Measurements from ENCODE around the gene KCNE3.

Gene KCNE3

DNA sequence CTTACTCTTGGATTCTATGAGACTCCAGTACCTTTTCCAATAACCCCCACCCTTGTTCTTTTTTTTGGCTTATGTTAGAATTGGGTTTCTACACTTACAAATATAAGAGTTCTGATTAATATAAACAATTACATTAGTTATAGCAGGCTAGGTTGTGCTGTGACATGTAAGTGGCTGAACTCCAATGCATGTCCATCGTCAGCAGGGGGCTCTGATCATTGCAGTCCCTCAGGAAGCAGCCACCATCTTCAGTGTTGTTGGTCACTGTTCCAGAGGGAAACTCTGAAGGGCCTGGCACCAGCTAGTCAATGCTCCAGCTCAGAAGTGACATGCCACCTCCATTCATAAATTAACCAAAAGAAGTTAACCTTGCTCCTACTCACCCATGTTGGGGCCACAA, 20.5 kb upstream of the KCNE3 start:
- ChIA-PET POLR2A (no interaction called here), CTCF (interaction anchor here (0.7 to 1.1 kb wide), 2 partner anchors 85 to 238 kb away, joined by 3 read pairs; no protein-coding TSS in a partner anchor)
- no peak for DNase-seq (ENCODE audit: low read depth, low spot score)
- no peak overlapping the region for H3K4me3 ChIP-seq (ENCODE audit: low read depth, low read length)
- TF ChIP-seq, protein P1, sequence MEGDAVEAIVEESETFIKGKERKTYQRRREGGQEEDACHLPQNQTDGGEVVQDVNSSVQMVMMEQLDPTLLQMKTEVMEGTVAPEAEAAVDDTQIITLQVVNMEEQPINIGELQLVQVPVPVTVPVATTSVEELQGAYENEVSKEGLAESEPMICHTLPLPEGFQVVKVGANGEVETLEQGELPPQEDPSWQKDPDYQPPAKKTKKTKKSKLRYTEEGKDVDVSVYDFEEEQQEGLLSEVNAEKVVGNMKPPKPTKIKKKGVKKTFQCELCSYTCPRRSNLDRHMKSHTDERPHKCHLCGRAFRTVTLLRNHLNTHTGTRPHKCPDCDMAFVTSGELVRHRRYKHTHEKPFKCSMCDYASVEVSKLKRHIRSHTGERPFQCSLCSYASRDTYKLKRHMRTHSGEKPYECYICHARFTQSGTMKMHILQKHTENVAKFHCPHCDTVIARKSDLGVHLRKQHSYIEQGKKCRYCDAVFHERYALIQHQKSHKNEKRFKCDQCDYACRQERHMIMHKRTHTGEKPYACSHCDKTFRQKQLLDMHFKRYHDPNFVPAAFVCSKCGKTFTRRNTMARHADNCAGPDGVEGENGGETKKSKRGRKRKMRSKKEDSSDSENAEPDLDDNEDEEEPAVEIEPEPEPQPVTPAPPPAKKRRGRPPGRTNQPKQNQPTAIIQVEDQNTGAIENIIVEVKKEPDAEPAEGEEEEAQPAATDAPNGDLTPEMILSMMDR (IDR thresholded peaks at IDR 0.05; ENCODE audit: insufficient read depth, low read length, missing control alignments): peak; percentile 7

DNA sequence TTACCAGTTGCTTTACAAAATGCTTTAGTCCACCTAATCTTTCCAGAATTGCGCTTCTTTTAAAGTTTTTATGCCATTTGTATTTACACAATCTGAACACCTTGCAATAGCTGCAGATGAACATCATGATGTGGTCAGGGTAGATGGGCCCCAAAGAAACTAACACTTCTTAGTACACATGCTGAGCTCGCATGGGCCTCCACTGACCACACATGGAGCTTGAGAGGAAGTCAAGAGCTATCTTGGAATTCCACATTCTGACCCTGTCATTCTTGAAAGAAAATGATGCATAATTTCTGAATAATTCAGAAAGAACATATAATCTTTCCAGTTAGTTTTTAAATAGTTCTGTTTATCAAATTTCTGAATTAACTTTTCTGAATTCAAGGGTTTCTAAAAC, 18.5 kb upstream of the KCNE3 start:
- no peak overlapping the region for H3K4me3 ChIP-seq (ENCODE audit: low read depth, low read length)
- POLR2A ChIA-PET: no interaction called here
- CTCF ChIA-PET: interaction anchor here (1.5 kb wide), 1 partner anchor 85 kb away, joined by 4 read pairs; no protein-coding TSS in a partner anchor
- no peak for DNase-seq (ENCODE audit: low read depth, low spot score)
- TF ChIP-seq, protein P1 (IDR thresholded peaks at IDR 0.05; ENCODE audit: insufficient read depth, low read length, missing control alignments): no peak

DNA sequence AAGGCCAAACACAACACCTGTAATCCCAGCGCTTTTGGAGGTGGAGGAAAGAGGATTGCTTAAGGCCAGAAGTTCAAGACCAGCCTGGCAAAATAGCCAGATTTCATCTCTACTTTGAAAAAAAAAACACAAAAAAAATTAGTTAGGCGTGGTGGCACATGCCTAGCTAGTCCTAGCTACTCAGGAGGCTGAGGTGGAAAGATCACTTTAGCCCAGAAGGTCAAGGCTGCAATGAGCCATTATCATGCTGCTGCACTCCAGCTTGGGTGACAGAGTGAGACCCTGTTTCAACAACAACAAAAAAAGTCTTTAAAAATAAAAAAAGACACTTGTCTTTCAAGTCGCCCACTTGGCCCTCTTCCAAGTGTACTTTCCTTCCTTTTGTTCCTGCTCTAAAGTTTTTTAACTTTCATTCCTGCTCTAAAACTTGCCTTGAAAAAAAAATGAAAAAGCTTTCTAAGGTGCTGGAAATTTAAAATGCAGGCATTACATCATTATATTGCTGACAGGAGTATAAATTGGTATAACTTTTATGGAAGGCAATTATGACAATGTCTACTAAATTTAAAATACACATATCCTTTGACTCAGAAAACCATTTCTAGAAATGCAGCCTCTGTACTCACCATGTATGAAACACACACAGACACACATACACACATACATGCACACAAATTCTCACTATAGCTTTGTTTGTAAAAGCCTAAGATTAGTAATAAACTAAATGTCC, 13.5 kb upstream of the KCNE3 start:
- POLR2A ChIA-PET: no interaction called here

DNA sequence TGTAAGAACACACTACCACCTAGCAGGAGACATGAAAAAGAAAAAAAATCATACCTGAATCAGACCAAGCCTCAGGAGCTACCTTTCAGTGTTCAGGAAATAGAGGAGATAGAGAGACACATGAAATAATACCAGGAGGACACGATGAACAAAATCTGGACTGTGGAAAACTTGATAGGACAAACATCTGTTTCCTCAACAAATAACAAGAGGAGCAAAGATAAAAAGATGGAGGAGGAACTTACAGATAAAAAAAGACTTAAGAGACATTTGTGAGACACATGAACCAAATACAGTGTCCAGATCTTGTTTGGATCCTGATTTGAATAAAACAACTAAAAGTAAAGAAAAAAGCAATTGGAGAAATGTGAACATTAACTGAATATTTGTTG, 12.4 kb upstream of the KCNE3 start:
- DNase-seq (ENCODE audit: low read depth, low spot score): no peak
- TF ChIP-seq, protein P1 (IDR thresholded peaks at IDR 0.05; ENCODE audit: insufficient read depth, low read length, missing control alignments): no peak
- ChIA-PET POLR2A (no interaction called here), CTCF (interaction anchor here (0.6 to 1.3 kb wide), 3 partner anchors 32 to 247 kb away, joined by 3 to 6 read pairs (median 3); no protein-coding TSS in a partner anchor)
- no peak overlapping the region for H3K4me3 ChIP-seq (ENCODE audit: low read depth, low read length)

More for the DNA sequence above, 13.5 kb upstream of the KCNE3 start:
- no peak overlapping the region for H3K4me3 ChIP-seq (ENCODE audit: low read depth, low read length)
- CTCF ChIA-PET: no interaction called here
- no peak for DNase-seq (ENCODE audit: low read depth, low spot score)
- TF ChIP-seq, protein P1 (IDR thresholded peaks at IDR 0.05; ENCODE audit: insufficient read depth, low read length, missing control alignments): no peak

DNA sequence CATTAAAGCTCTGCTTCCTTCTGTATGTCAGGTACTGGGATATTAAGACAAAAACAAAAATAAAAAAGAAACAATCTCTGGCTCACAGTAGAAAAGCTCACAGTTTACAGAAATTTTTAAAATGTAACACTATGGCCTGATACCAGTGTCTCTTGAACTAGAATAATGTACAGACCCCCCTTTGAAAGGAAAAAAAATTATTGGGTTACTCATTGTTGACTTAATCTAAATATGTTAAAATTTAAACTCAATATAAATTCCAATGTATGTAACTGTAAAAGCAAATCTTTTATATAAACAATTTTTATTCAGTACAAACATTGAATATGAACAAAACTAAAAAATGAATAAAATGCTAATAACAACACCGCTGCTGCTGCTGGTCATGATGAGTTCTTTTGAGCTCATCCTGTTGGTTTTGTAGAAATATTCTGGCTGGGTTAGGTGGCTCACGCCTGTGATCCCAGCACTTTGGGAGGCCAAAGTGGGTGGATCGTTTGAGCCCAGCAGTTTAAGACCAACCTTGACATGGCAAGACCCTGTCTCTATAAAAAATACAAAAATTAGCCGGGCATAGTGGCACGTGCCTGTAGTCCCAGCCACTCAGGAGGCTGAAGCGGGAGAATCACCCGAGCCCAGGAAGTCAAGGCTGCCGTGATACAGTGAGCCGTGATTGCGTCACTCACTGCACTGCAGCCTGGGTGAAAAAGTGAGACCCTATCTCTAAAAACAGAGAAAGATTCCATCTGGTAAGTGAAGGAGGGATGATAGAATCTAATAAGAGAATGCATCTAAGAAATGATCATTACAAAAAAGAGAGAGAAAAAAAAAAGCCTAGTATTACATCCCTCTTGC, 11.8 kb upstream of the KCNE3 start:
- no peak for DNase-seq (ENCODE audit: low read depth, low spot score)
- no peak overlapping the region for H3K4me3 ChIP-seq (ENCODE audit: low read depth, low read length)
- POLR2A ChIA-PET: no interaction called here
- TF ChIP-seq, protein P1 (IDR thresholded peaks at IDR 0.05; ENCODE audit: insufficient read depth, low read length, missing control alignments): no peak
- CTCF ChIA-PET: interaction anchor here (0.6 to 1.3 kb wide), 4 partner anchors 26 to 248 kb away, joined by 3 to 6 read pairs (median 4); no protein-coding TSS in a partner anchor

DNA sequence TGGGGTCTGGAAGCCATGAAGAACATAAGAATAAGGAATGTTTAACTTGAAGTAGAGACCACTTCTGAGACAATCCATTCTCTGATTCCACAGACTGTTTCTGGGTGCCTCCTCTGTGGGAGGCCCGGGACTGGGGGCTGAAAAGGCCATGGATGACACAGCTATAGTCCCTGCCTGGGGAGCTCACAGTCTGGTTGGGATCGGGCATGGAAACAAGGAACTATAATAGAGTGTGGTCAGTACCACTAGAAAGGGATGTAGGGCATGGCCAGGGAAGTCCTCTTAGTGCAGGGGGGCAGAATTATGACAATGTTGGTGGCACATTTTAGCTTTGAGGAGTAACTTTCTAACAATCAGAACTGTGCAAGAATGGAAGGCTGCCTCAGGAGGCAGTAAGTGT, 9.2 kb upstream of the KCNE3 start:
- ChIA-PET POLR2A (no interaction called here), CTCF (interaction anchor here (0.7 to 3.5 kb wide), 3 partner anchors 10 to 23 kb away, joined by 3 to 16 read pairs (median 7); partner anchors contain the start of gene KCNE3)
- TF ChIP-seq, protein P1 (IDR thresholded peaks at IDR 0.05; ENCODE audit: insufficient read depth, low read length, missing control alignments): no peak
- DNase-seq (ENCODE audit: low read depth, low spot score): no peak
- H3K4me3 ChIP-seq (ENCODE audit: low read depth, low read length): no peak overlapping the region
